ENCODE results near the gene TAGAP.
"Not testable (repeated sequence)": the region's sequence is repeated elsewhere in the genome, so short reads cannot be mapped to it uniquely, and the experiment has no call there.

The TAGAP gene

DNA sequence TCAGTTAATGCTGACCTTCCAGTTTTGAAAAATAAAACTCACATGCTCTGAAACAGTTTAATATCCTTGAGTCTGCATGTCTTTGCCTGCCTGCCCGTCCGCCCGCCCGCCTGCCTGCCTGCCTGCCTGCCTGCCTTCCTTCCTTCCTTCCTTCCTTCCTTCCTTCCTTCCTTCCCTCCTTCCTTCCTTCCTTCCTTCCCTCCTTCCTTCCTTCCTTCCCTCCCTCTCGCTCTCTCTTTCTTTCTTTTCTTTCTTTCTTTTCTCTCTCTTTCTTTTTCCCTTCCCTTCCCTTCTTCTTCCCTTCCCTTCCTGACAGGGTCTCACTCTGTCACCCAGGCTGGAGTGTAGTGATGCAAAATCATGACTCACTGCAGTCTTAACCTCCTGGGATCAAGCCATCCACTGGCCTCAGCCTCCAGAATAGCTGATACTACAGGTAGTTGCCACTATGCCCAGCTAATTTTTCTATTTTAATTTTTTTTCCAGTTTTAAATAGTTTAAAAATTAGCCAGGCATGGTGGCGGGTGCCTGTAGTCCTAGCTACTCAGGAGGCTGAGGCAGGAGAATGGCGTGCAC, 34.7 kb downstream of the TAGAP start:
- DNase-seq (ENCODE audit: low read depth) = not testable (repeated sequence)

- DNase-seq (ENCODE audit: low read depth) = no peak
These were observed 36.0 kb downstream of the TAGAP start for GRCh38 chr6:159008656-159009288.

GRCh38 chr6:159007510-159007909, 37.3 kb downstream of the TAGAP start:
- DNase-seq (ENCODE audit: low read depth) = no peak

DNA sequence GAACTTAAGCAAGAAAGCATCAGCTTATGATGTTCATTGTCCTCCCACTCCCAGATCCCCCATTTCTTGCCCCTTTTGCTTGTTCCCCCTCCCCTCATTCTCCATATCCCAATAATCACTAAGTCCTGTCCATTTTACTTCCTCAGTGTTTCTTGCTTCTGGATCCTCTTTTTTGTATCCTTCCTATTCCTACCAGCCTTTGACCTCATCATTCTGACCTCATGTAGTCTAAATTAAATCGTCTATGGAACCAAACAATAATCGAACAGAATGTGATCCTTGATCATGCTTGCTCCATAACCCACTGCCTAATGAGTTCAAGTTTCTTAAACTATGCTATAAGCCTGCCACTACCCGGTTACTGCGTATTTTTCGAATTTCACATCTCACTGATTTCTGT, 39.4 kb downstream of the TAGAP start:
- DNase-seq (ENCODE audit: low read depth) = no peak

DNA sequence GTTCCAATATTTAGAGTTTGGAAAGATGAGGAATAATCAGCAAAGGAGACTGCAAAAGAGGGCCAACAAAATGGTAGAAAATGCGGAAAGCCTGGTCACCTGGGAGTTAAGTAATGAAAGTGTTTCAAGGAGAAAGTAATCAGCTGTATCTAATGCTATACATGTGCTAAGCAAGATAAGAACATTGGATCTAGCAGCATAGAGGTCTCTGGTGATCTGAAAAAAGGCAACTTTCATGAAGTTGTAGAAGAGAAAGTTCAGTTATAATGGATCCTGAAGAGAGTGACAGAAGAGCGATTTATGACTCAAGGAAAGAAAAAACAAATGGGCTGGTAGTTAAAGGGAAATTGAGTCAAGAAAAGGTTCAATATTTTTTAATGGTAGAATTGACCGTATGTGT, 40.2 kb downstream of the TAGAP start:
- no peak for DNase-seq (ENCODE audit: low read depth)

DNA sequence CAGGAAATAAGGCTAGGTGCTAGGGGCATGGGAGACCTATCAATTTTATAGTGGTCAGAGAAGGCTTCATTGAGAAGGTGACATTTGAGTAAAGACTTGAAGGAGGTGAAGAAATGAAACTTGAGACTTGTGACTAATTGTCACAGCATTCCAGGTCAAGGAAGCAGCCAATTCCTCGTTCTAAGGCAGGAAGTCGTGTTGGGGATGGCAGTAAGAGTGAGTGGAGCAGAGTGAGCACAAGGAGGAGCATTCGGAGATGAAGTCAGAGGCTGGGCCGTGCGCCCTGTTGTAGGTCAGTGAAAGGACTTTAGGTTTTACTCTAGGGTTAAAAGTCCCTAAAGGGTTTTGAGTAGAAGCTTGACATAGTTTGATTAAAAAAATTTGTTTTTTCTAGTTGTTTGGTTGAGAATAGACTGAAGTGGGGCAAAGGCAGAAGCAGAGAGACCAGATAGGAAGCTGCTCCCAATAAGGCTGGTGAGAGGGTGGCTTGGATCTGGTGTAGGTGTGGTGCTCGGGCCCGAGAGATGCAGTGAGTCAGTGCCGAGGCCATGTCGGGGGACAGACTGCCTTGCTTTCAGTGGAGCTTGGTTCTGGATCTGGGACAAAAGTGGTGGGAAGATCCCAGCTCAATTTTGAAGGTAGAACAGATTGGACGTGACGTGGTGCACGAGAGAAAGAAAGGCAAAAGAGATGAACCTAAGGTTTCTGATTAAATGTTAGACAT, 42.2 kb downstream of the TAGAP start:
- no peak for DNase-seq (ENCODE audit: low read depth)

GRCh38 chr6:158999666-159000403, 45.0 kb downstream of the TAGAP start, which contains the start of gene RSPH3:
Gene RSPH3 (minus strand): TSS chr6:159000202. CDS start chr6:158999550, 652 bp downstream.
- peak; percentile 83 for DNase-seq (ENCODE audit: low read depth)

- no peak for DNase-seq (ENCODE audit: low read depth)
These were observed 45.6 kb downstream of the TAGAP start for GRCh38 chr6:158999154-158999665.

- DNase-seq (ENCODE audit: low read depth) = no peak
These were observed 47.9 kb downstream of the TAGAP start for GRCh38 chr6:158996856-158997255.

- no peak for DNase-seq (ENCODE audit: low read depth)
These were observed 51.2 kb downstream of the TAGAP start for GRCh38 chr6:158993639-158994038.

DNA sequence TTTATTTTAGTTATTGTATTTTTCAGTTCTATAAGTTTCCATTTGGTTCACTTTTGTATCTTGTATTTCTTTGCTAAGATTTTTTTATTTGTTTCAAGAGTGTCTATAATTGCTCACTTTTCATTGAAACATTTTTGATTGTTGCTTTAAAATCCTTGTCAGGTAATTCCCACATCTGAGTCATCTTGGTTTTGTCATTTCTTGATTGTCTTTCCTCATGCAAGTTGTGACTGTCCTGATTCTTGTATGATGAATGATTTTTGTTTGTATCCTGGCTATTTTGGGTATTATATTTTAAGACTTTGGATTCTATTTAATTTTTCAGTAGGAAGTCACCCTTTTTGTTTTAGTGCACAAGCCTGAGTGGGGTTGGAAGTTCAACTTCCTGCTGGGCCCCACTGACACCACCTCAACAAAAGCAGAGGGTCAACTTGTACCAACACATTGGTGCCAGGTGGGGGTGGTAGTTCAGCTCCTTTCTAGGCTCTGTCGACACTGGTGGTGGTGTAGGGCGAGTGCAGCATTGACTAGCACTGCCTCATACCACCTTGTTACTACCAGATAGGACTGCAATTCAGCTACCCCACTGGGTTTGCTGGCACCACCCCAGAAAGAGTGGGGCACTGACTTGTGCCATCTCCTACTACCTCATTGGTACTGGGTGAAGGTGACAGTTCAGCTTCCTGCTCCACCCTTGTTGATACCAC, 53.6 kb downstream of the TAGAP start:
- no peak for DNase-seq (ENCODE audit: low read depth)

- not testable (repeated sequence) for DNase-seq (ENCODE audit: low read depth)
These were observed 55.1 kb downstream of the TAGAP start for GRCh38 chr6:158989711-158990110.

DNA sequence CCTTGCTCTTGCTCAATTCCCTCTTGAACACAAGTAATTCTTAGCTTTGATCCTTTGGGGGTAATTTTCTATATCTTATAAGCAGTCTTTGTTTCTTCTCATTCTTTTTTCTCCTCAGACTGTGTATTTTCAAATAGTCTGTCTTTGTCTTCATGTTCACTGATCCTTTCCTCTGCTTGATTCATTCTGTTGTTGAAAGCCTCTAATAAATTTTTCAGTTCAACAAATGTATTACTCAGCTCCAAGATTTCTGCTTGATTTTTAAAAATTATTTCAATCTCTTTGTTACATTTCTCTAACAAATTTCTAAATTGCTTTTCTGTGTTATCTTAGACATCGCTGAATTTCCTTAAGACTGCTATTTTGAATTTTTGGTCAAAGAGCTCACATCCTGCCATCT, 56.3 kb downstream of the TAGAP start:
- DNase-seq (ENCODE audit: low read depth) = no peak

- DNase-seq (ENCODE audit: low read depth) = no peak
These were observed 57.1 kb downstream of the TAGAP start for GRCh38 chr6:158987657-158988056.

Data from stimulated activated CD8-positive, alpha-beta memory T cell treated with anti-CD3 and anti-CD28 coated beads, Interleukin-7, amount 100 ng/mL, for 24 hours (primary cell).